GM21528 (cell line): Measurements from ENCODE around the gene SGMS2.

Experiments used
- ATAC-seq: cut with Tn5 transposase; IDR thresholded peaks from one replicate; pipeline ENCODE4 v1.9.1; 2021; ENCODE audit warnings: mild to moderate bottlenecking, moderate library complexity; ENCODE audit not compliant: unreplicated experiment, low FRiP score

The SGMS2 gene

GRCh38 chr4:107956011-107956410 is 131.3 kb downstream of the SGMS2 start:
- no peak for ATAC-seq
